Measurements from ENCODE around the gene PLLP.
"Not testable (repeated sequence)": the region's sequence is repeated elsewhere in the genome, so short reads cannot be mapped to it uniquely, and the experiment has no call there.

The PLLP gene

DNA sequence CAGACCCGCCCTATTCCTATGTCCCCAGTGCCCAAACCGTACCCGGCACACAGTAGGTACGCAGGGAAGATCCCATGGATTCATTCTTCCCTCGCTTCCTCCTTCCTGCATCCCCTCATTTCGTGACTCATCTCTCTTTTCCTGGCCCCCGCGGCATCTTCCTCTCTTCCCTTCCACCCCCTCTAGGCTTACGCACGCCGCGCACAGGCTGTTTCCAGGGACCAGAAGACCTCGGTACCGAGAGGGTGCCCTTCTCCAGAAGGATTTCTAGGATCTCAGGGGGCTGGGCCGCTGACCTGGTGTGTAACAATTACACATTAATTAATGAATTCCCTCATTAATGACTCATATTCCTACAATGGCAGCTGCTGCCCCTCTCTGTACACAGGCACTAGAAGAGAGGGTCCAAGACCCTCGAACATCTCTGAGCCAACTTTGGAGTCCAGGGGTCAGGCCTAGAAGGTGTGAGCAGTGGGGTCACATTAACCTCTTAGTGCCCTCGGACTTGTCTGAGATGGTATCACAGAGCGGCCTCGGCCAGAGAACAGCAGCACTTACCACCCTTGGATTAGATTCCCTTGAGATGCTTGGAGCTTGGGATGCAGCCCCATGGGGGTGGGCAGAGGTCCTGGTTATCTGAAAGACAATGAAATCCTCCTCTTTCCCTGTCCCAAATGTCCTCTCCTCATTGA is 16.8 kb upstream of the PLLP start:
- DNase-seq: no peak

DNA sequence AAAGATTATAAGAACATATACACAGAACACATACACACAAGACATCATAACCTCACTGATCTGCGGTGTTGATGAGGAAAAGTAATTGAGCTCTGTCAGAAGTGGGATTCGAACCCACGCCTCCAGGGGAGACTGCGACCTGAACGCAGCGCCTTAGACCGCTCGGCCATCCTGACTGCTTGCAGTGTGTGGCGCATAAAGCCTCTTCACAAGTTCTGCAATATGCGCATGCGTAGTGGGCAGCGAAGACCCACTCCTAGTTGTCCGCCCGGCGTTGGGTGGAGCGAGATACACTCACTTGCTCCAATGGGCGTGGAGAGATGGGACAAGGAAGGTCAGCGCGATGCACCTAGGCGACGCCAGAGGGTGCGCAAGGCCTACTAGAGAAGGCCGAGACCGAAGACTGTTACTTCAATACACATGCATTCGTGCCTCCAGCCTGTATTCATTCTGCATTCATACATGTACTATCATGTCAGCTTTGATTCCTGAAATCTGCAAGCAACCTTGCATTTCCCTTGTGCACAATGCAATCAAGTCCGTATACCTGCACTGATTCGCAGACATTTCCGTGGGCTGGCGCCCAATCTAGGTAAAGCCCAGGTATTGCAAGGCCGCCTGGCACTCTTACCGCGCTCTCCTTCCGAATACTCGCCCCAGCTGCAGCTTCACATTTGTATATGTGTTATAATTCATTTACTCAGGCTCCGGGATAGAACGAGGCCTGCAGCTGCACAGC is 16.1 kb upstream of the PLLP start:
- DNase-seq: peak; percentile 98 to 99

DNA sequence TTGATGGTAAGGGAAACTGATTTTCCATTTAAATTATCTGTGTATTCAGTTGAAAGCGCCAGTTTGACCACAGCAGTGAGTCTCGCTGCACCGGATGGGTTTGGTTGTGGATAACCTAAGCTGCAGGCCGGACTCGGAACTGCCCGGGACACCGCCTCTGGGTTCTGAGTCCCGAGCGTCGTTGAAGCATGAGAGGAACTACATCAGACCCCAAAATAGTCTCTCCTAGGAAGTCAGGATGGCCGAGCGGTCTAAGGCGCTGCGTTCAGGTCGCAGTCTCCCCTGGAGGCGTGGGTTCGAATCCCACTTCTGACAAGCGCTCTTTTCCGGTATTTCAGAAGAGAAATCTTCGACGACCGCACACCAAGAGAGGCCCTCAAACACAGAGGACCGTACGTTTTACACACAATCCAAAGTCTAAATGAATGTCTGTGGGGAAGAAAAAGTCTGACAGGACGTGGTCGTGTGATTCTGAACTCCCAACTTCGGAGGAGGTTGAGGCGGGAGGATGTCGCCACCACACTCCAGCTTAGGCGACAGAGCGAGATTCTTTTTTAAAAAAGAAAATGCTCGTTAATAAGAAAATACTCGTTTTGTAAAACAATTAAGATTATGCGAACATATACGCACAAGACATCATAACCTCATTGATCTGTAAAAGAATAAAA is 15.4 kb upstream of the PLLP start:
- DNase-seq: peak; percentile 75 to 88

DNA sequence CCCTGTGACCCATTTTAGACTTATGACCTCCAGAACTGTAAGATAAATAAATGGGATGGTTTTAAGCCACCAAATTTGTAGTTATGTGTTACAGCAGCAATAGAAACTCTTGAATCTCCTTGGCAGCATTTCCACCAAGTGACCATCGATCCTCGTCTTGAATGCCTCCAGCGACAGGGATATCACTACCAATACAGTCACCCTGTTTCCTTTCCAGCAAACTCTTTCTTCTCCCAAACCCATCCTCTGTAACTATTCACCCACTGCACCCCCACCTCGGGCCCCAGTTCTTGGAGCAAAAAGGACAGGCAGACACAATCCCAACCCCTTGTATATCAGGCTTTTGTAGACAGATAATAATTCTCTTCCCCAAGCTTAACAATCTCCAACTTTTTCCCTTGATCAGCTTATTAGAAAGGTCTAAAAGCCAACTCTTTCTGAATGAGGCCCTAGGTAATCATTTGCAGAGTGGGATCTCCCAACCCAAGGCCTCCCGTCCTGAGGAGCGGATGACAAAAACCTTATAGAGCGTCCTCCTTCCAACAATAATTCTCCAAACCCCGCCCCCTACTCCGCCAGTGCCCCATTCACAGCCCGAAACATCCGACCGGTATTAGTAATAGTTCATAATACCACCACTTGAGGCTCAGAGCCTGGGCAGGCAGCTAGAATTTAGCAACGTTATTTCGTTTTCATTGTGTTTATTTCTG is 14.7 kb upstream of the PLLP start:
- DNase-seq: no peak

DNA sequence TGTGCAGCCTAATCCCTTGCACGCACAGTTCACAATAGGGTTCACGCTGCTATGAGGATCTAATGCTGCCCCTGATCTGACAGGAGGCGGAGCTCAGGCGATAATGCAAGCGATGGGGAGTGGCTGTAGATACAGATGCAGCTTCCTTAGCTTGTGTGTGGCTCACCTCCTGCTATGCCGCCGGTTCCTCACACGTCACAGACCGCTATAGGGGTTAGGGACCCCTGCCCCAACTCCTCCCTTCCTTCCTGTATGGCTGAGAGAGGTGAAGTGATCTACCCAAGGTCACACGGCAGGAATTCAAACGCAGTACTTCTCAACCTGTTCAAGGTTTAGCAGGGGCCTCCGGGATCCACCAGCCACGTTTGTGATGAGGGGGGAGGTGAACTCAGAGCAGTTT is 13.4 kb upstream of the PLLP start:
- no peak for DNase-seq

DNA sequence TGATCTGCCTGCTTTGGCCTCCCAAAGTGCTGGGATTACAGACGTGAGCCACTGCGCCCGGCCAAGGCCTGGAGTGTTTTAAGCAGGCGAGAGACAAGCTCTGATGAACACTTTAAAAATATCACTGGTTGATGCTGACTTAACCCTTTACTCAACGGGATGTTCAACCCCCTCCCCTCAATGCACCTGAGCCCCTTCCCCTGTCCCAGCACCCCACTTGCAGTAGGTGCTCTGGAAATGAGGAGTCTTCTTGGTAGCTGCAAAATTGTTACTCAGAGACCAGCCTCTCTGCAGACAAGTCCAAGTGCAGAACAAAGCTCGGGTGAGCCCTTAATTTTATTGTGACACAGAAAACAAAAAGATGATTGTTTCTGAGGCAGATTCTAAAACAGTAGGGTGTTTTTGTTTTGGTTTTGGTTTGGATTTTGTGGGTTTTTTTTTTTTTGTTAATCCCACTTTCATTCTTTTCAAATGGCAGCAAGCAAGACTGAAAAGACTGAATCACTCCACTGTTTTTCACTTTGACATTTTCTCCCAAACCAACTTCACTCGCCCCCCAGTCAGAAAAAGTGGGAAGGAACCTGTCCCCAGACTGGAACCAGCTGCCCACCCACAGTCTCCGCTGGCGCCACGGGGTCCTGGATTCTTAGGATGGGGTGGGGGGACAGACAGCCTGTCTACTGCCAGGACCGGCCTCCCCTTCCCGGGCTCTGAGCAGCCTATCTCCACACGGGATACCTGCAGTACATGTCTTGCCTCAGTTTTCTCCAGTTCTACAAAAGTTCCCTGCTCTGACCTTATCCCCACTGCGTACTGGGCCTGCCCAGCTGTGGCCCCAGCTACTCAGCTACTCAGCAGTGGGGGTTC is 5.2 kb upstream of the PLLP start:
- peak in 1 of 2 donors; percentile 84 for DNase-seq

DNA sequence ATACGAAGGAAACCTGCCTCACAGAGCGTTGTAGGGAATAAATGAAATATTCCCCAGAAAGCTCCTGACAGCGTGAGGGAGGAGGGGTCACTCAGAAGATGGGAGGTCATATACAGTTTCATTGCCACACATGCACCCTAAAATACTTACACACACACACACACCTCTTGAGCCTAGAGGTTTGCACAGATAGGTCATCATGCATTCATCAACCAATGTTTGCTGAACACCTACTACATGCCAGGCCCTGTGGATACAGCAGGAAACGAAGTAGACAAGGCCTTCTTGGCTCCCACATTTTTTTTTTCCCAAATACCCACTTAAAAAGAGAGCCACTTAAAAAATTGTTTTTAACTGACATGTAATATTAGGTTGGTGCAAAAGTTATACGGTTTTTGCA is 907 bp upstream of the PLLP start:
- no peak for DNase-seq

DNA sequence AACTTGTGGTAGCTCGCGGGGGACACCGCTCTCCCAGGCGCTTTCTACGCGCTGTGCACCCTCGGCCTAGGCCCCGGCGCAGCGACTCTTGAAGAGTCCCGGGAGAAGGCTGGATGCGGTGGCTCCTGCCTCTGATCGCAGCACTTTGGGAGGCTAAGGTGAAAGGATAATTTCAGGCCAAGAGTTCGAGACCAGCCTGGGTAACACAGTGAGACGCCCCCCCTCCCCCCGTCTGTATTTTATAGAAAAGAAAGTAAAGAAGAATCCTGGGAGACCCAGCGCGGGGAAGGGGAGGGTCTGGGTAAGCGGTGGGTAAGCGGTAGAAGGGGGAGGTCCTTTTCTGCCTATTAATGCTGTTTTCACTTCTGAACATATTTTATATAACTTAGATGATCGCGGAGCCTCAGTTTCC is 486 bp upstream of the PLLP start:
- no peak for DNase-seq

DNA sequence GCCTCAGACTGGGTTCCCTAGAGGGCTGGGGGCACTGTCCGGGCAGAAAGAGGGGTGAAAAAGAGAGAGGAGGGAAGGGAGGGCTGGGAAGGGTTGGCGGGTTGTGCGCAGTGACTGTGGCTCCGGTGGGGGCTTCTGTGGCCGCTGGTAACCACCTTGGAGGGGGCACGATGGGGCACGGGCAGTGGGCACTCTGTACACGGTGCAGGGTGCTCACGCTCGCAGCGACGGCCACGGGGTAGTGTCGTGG is 588 bp downstream of the PLLP start:
- DNase-seq: no peak

DNA sequence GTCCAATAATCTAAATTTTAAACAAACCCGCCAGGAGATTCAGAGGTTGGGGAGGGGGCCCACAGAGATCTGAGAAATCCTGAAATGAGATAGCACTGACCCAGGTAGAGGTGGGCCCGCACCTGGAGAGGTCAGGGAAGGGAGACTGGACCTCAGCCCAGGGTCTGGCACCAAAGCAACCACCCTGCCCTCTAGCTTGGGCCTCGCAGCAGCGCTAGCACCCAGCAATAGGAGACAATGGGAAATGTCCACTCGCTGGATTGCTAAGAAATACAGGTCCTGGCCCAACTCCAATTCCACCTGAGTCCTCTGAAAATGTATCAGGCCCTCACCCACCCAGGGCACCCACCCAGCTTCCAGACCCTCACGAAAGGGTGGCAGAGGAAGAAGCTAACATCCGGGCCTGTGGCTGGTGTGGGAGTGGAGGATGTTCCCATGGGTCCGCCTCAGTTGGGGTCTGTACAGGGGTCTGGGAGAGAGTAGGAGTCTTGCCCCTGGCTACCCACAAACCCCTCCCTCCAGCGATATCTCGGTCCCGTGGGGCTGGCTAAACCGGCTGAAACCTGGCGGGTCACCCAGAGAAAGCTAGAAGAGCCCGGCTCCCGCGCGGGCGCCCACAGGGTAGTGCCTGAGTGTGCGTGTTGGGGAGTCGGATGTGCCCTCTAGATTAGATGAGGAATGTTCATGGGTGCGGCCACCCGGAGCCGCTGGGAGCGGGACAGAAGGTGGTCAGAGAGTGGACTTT is 1.1 kb downstream of the PLLP start:
- DNase-seq: no peak

DNA sequence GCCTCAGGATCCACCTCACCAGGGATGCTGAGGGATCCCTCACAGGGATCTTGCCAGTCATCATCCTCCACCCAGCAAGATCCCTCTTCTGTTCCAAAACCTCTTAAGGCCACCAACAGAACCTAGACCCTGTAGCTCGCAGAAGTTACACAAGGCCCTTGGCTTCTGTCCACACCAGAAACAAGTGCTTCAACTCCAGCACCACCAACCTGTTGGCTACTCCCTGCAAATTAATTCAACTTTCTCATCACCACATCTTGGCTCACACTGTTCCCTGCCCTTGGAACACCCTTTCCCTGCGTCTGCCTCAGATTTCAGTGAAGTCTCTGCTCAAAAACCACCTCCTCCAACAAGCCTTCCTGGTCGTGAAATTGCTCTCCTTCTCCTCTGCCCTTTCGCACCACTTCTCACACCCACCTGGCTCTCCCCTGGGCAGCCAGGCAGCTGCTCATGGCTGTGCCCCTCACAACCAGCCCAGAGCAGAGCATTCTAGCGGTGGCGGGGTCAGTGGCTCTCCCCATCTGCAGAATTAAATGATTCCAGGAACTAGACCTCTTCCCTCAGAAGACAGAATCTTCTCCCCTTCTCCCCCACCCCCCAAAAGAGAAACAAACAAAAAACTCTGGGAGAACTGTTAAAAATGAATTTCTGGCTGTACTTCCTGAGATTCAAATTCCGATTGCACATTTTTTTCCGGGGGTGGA is 1.8 kb downstream of the PLLP start:
- DNase-seq: no peak

DNA sequence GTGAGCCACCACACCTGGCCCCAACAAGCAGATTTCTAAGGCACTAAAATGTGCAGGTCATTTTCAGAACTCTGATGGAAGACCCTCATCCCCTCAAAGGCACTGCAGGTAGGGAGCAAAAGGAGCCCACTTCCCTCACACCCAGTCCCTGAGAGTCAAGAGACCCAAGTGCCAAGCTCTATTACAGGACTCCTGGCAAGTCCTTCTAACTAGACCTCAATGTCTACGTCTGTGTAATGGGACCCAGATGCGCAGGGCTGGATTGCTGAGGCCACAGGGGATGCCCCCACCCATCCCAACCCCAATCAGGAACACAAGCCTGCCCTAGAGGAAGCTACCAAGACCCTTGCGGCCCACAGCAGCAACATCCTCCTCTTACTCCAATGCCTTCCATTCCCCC is 2.7 kb downstream of the PLLP start:
- no peak for DNase-seq

DNA sequence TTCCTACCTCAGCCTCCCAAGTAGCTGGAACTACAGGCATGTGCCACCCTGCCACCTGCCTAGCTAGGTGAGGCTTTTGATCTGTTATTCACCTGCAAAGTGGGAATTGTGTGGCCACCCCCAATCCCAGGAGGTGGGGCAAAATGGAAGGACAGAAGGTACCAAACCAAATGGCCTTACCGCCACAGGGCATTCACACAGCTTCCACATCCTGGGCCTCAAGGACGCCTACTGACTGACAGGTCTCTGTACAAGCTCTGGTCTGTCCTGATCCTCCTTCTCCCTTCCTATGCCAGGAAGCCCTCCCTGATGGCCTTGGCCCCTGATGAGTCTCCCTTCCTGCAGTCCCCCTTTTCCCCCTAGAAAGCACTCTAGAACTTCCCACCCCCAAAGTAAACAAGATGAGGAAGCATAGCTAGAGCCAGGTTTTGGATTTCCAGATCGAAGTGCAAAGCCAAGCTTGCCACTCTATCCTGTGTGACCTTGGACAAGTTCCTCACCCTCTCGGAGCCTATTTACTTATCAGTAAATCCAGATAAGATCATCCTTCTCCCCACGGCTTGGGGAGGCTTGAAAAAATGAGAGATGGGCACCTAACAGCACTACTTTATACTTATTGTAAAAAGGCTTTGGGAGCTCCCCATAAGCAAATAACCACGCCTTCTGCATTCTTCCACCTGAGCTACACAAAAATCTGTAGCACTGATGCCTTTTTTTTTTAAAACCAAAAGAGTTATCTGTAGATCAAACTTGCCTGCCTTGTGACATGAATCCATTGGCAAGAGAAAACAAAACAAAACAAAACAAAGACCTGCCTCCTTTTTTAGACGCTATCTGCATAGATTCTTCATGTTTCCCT is 4.5 kb downstream of the PLLP start:
- DNase-seq: no peak

DNA sequence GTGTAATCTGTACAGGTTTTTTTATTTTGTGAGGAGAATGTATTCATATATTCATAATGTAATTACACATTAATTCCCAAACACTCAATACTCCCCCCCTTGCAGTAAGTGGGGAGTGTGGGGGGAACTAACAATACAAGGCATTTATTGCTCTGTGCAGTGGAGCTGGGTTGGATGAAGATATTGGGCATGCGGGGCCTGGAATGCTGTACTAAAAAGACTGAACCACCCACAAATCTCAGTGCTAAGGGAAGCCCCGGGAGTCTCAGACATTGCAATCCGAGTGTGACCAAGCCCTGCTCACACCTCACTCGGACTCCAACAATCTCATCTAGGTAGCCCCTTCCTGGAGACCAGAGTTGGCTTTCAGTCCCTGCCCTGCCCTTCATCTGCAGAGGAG is 6.0 kb downstream of the PLLP start:
- DNase-seq: peak; percentile 51 to 77

DNA sequence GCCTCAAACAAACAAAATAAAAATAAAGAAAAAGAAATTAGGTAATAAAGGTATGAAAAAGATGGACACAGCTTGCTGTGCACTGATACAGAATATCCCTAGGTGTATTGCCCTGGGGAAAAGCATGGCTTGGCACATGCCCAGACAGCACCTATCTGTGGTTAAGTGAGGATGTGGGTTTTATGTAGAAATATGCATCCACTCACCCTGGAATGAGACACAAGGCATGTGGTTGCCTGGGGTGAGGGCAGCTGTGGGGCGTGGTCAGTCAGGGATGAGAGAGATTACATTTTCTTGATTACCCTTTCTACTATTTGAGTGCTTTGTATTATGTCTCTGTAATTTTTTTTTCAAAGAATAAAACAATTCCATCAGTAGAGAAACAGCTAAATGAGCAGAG is 6.9 kb downstream of the PLLP start:
- no peak for DNase-seq

DNA sequence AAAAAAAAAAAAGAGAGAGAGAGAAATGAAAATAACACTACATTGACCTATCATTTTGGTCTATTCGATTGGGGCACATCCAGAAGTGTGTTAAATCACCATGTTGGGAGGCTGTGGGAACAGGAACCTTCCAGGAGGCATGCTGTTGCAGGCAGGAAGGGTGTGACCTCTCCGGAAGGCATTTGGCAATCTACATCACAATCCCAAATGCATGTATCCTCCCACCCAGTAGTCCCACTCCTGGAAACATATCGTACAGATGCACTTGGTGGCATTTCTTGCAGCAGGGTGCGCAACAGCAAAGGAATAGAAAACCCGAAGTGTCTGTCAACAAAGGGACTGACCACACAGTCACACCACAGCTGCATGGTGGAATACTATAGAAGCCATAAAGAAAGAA is 7.9 kb downstream of the PLLP start:
- DNase-seq: no peak

DNA sequence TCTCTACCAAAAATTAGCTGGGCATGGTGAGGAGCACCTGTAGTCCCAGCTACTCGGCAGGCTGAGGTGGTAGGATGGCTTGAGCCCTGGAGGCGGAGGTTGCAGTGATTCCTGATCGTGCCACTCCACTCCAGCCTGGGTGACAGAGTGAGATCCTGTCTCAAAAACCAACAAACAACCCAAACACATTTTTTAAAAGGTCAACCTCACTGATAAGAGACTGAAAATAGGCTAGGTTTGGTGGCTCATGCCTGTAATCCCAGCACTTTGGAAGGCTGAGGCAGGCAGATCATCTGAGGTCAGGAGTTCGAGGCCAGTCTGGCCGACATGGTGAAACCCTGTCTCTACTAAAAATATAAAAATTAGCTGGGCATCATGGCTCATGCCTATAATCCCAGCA is 8.5 kb downstream of the PLLP start:
- DNase-seq: not testable (repeated sequence)

DNA sequence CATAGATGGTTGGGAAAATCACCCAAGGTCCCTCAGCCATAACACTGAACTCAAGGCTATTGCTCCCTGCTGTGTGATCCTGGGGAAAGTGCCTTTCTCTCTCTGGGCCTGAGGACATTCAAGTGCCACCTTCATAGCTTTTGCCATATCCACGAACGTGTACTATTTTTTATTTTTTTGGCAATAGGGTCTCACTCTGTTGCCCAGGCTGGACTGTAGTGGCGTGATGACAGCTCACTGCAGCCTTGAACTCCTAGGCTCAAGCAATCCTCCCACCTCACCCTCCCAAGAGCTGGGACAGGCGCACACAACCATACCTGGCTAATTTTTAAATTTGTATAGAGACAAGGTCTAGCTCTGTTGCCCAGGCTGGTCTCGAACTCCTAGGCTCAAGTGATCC is 10.6 kb downstream of the PLLP start:
- DNase-seq: no peak

DNA sequence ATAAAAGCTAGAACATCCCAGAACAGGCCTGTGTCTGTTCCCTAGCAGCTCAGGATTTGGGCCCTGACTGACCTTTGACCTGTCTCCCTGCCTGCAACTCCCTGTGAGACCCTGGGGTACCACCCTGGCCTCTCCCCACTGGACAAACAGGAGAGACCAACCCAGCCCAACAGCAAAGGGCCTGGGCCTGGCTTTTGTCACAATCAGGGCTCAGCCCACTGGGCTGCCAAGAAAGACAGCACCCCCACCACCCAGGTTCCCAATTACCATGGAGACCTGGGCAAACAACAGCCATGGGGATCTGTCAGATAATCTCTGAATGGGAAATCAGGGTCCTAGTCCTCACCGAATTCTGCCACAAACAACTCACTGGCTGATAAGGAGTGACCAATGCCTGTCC is 11.1 kb downstream of the PLLP start:
- DNase-seq: no peak

DNA sequence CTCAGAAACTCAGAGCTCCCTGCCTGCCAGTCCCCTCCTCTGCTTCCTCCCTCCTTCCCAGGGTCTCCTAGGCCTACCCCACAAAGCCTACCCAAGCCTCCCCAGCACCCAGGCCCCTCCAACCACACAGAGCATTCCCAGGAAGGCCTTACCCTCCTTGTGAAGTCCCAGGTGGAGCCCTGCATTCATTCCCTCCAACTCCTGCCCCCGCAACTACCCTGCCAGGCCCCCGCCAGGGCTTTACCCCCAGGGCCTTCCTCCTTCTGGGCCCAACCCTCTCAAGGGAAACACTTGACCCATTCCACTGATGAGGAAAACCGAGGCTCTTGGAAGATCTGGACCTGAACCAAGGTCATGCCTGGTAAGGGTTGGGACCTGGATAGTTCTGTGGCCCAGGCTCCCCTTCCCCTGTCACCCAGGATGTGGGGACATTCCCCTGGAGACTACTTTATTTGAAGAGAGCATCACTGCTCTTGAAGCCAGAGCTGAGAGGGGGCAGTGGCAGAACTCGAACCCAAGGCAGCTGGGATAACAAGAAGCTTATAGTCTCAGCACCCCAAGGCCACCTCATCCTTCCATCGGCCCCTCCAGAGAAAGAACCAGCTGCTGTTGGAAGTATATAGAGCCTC is 12.5 kb downstream of the PLLP start:
- DNase-seq: no peak

Data from hippocampal formation (tissue), 2 donors.